ENCODE results near the gene BAIAP2L1.
"Not testable (repeated sequence)": the region's sequence is repeated elsewhere in the genome, so short reads cannot be mapped to it uniquely, and the experiment has no call there.

The BAIAP2L1 gene

GRCh38 chr7:98398567-98399372 is 2.1 kb downstream of the BAIAP2L1 start:
- DNase-seq: peak; percentile 52 to 64

GRCh38 chr7:98396768-98397167 is 4.1 kb downstream of the BAIAP2L1 start:
- DNase-seq: no peak

GRCh38 chr7:98395951-98396350 is 4.9 kb downstream of the BAIAP2L1 start:
- DNase-seq: no peak

- DNase-seq: no peak
Measured at GRCh38 chr7:98395481-98395880, 5.4 kb downstream of the BAIAP2L1 start.

- no peak for DNase-seq
Measured at GRCh38 chr7:98394377-98394836, 6.5 kb downstream of the BAIAP2L1 start.

- DNase-seq: no peak
Measured at GRCh38 chr7:98387544-98388226, 13.2 kb downstream of the BAIAP2L1 start.

GRCh38 chr7:98387131-98387530 is 13.8 kb downstream of the BAIAP2L1 start:
- DNase-seq: no peak

- DNase-seq: not testable (repeated sequence)
Measured at GRCh38 chr7:98385532-98385931, 15.4 kb downstream of the BAIAP2L1 start.

GRCh38 chr7:98378210-98378819 is 22.6 kb downstream of the BAIAP2L1 start:
- DNase-seq: no peak

GRCh38 chr7:98376711-98377110 is 24.2 kb downstream of the BAIAP2L1 start:
- no peak for DNase-seq

- no peak for DNase-seq
Measured at GRCh38 chr7:98375664-98376063, 25.2 kb downstream of the BAIAP2L1 start.

GRCh38 chr7:98374285-98374680 is 26.6 kb downstream of the BAIAP2L1 start:
- no peak for DNase-seq

- no peak for DNase-seq
Measured at GRCh38 chr7:98372993-98373392, 27.9 kb downstream of the BAIAP2L1 start.

GRCh38 chr7:98369726-98370125 is 31.2 kb downstream of the BAIAP2L1 start:
- DNase-seq: no peak

- no peak for DNase-seq
Measured at GRCh38 chr7:98368716-98369115, 32.2 kb downstream of the BAIAP2L1 start.

GRCh38 chr7:98366562-98366938 is 34.3 kb downstream of the BAIAP2L1 start:
- no peak for DNase-seq

GRCh38 chr7:98365863-98366561 is 34.9 kb downstream of the BAIAP2L1 start:
- no peak for DNase-seq

GRCh38 chr7:98364220-98364619 is 36.7 kb downstream of the BAIAP2L1 start:
- DNase-seq: no peak

- DNase-seq: no peak
Measured at GRCh38 chr7:98362517-98362916, 38.4 kb downstream of the BAIAP2L1 start.

- DNase-seq: no peak
Measured at GRCh38 chr7:98360221-98361130, 40.4 kb downstream of the BAIAP2L1 start.

GRCh38 chr7:98359395-98359794 is 41.5 kb downstream of the BAIAP2L1 start:
- DNase-seq: no peak

- no peak for DNase-seq
Measured at GRCh38 chr7:98358706-98359105, 42.2 kb downstream of the BAIAP2L1 start.
